HG02623 (cell line): ENCODE results near the gene ANAPC10.
"Not testable (repeated sequence)": the region's sequence is repeated elsewhere in the genome, so short reads cannot be mapped to it uniquely, and the experiment has no call there.

Source experiments
- ATAC-seq: cut with Tn5 transposase; IDR thresholded peaks from one replicate; pipeline ENCODE4 v1.9.1; 2021; ENCODE audit warnings: moderate library complexity; ENCODE audit not compliant: unreplicated experiment

Gene ANAPC10

GRCh38 chr4:145012841-145013240, 85.2 kb downstream of the ANAPC10 start:
- no peak for ATAC-seq

DNA sequence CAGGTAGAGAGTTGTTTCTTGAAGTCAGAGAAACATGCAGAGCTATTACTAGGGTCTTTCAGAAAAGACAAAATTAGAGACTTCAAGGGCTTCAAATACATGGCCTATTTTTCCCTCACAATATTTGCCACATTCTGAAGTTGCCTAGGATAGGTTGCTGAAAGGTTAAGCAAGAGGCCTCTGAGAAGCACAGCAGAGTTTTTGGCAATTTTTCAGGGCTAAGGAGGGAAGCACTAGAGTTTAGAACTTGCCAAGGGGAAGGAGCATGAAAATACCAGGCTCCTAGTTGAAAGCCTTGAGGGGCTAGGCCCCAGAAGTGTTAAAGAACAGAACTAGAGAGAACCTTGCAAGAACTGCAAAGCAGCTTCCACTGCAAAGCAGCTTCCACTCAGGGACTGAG, 86.4 kb downstream of the ANAPC10 start:
- ATAC-seq, result no peak

GRCh38 chr4:145010315-145010714, 87.7 kb downstream of the ANAPC10 start:
- ATAC-seq, result not testable (repeated sequence)

- no peak for ATAC-seq
Measured at GRCh38 chr4:145003675-145004074, 94.3 kb downstream of the ANAPC10 start.

DNA sequence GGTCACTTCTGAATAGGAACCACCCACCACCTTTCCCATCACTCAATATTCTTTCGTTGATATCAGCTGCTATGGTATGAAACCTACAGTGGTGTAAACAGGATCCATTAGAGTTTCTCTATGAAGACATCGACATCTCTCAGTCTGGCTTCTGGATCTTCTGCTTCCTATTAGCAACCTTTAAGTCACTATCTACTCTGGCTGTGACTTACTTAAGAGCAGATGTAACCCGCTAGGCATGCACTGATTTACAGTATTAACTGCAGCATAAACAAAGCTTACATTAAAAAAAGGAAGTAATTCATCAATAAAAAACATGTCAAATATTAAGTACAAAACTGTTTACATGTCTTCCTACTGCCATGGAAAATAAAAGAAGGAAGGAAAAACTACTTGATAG, 96.4 kb downstream of the ANAPC10 start:
- no peak for ATAC-seq

DNA sequence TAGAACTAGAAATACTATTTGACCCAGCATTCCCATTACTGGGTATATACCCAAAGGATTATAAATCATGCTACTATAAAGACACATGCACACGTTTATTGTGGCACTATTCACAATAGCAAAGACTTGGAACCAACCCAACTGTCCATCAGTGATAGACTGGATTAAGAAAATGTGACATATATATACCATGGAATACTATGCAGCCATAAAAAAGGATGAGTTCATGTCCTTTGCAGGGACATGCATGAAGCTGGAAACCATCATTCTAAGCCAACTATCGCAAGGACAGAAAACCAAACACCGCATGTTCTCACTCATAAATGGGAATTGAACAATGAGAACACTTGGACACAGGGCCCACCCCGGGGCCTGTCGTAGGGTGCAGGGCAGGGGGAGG, 97.3 kb downstream of the ANAPC10 start:
- not testable (repeated sequence) for ATAC-seq

- ATAC-seq, result no peak
Measured at GRCh38 chr4:144989306-144989705, 108.7 kb downstream of the ANAPC10 start.

DNA sequence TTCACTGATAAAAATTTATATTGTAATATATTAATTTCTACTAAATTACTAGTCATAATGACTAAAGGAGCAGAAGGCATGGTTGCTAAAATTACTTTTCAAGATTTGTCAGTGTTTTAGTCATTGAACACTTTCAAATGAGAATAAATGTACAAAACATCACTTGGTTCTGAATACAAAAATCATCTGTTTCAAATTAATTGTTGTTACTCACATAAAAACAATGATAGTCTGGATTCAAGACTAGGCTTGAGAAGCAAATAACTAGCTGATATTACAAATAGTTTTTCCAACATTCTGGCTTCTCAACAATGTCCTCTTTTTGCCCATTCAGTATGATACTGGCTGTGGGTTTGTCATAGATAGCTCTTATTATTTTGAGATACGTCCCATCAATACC, 112.5 kb downstream of the ANAPC10 start:
- no peak for ATAC-seq

GRCh38 chr4:144985014-144985413, 113.0 kb downstream of the ANAPC10 start:
- ATAC-seq, result no peak

DNA sequence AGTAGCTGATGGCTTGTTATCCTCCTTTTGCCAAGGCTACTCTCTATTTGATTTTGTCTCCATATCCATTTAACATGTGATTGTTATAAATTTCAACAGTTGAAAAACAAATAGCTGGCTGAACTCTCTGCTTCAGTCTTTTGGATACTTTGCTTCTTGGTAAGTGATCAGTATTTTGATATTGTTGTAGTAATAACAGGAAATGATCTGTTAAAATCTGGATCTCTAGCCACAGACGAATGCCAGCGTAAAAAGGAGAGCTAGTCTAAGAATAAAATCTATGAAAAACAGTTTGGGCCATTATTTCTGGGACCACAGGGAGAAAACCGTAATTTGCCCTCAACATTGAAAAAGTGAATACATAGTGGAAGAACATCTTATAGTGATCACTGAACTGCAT, 113.8 kb downstream of the ANAPC10 start:
- no peak for ATAC-seq

- no peak for ATAC-seq
Measured at GRCh38 chr4:144975718-144976117, 122.3 kb downstream of the ANAPC10 start.

DNA sequence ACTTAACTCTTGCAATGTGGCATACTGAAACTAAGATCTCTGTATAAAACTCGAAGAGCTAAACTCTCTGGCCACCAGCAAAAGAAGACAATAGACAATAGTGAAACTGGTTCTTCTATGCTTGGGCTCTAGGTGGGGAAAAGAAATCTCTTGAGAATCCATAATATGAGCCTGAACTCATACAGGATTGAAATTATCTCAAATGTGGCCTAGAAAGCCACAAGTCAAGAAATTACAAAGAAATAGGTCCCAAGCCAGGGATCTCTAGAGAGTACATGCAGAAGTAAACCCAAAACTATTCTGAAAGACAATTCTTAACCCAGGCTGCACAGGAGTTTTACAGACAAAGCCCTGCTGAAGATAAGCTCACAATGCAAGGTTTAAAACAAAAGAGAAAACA, 127.4 kb downstream of the ANAPC10 start:
- peak; percentile 62 for ATAC-seq

GRCh38 chr4:144969821-144970220, 128.2 kb downstream of the ANAPC10 start:
- ATAC-seq, result no peak

DNA sequence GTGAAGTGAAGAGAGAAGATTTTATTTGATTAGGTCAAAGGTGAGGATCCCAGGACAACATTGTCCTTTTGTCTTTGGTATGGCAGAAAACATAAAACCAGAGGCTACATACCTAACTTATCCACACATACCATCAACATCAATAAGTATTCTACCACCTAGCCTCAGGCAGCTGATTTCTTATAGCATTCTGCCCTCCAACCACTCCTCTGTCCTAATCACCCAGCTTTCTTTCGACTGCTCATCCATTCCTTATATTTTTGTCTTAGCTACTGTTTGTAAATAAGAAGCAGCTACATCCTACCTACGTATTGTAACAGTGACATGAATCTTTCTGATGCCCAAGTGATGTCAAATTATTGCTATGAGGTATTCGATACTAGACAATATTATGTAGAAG, 129.4 kb downstream of the ANAPC10 start:
- no peak for ATAC-seq

DNA sequence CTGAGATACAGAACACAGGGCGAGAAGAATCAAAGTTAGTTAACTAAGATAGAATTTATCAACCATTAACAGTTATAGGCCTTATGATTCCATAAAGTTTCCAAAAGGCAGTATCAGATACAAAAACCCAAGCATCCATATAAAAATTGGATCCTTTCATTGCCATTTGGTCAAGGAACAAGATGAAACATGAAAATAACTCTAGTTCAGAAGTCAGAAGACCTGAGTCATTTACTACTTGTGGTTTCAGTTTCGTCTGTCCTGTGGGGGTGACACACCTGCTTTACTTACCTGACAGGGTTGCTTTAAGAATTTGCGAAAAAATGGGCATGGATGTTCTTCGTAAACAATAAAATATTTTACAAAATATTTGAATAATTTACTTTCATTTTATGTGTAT, 130.8 kb downstream of the ANAPC10 start:
- ATAC-seq, result peak; percentile 63

DNA sequence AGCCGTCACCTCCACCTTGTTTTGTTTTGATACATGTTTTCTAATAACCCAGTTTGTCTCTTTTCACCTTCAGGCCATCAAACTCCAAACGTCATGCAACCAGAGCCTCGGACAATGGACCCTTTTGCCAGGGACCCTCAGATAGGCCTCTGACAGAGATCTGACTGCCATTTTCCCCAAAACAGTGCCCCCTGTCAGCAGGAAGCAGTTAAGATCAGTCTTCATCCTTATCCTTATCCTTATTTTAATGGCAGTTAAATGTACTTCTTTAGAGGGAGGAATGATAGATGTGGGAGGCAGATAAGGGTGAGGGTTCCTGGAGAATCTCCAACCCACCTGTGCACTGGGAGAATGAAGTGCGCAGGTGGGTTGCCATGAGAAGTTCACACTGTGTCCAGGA, 135.7 kb downstream of the ANAPC10 start:
- ATAC-seq, result no peak

DNA sequence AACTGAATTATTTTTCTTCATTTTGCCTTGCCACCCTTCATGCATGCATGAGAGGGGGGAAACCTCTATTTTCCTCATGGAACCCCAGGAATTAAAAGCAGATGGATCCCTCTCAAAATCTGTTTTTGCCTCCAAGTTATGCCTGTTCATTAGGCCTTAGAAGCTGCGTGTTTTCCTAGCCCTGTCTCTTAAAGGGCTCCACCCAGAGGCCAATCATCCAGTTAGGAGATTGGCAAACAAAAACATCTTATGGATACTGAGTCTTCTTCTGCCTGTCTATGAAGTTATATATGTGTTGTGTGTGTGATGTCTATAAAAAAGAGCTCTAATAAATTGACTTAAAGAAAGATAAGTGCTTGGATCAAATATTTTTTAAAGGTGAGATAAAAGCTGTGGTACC, 142.9 kb downstream of the ANAPC10 start:
- ATAC-seq, result no peak

DNA sequence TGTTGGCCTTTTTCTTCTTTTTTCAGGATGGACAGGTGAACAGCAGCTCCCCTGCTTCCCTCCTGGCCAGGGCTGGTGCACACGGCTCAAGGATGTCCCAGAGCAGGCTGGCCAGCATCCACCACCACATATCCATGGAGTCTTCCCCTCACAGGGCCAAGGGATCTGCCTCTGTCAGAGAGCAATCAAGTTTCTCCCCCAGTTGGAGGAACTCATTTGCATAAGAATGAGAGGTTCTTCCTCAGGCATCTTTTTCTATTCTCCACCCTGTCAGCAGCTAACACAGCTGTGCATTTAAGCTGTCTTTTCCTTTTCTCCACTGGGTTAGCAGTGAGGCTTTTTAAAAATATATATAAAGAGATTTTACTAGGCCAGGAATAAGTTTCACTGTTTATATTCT, 143.8 kb downstream of the ANAPC10 start:
- no peak for ATAC-seq

DNA sequence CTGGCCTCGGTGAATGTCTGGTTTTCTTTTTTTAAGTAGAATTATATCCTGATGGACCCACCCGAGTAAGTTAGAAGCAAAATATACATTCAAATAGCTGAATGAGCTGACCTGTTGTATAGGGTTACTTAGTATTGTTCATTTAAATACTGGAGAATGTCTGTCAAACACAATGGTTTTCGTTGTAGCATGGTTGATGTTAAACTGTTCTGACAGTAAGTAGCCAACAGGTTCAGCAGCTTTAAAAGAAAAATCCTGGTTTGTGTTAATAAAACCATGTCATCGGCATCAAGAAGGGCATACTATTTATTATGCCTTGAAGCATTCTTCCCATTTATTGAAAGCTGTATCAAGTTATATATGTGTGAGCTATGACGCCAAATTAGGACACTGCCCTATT, 149.6 kb downstream of the ANAPC10 start:
- no peak for ATAC-seq

DNA sequence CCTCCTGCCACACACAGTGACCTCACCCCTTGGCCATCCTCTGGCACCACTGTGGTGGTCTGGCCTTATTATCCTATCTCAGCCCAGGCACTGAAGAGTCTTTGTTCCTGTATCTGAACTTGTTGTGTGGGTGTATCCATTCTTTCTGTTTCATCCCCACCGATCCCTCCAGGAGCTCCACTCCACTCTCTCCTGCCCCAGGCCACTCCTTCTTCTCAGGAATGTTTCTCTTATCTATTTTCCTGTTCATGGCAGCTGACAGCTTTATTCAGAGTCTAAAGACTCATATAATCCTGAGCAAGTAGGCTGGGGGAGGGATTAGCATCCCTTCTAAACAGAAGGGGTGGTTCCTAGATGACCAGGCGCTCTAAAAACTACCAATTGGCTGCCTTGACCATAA, 150.0 kb downstream of the ANAPC10 start:
- no peak for ATAC-seq
